Esophagus muscularis mucosa (tissue), 3 donors: ENCODE data around the gene FGD2.

Source experiments
- POLR2A ChIP-seq: fragments of 450-650 bp; IDR thresholded peaks from one replicate; pipeline ENCODE4 v1.6.1; 2017; ENCODE audit warnings: antibody characterized with exemption, moderate library complexity, mild to moderate bottlenecking, low read depth
- POLR2AphosphoS5 ChIP-seq, 2 donors: sonication (generic); formaldehyde crosslinking; IDR thresholded peaks; one replicate each; pipeline ENCODE4 v1.6.1; 2017; ENCODE audit warnings: antibody characterized with exemption in 2 of 2
- TF ChIP-seq, protein P1 (sequence below), 3 experiments: fragments of 200-600 bp in 2 of 3; fragments of 450-650 bp in 1 of 3; sonication (generic) in 2 of 3; IDR thresholded peaks; one replicate each; pipeline ENCODE4 v1.5.1; 2017 to 2019; ENCODE audit warnings: antibody characterized with exemption in 3 of 3, mild to moderate bottlenecking in 2 of 3, moderate library complexity in 1 of 3

GRCh38 chr6:37024656-37025337 is 19.3 kb downstream of the FGD2 start:
- TF ChIP-seq, protein P1, sequence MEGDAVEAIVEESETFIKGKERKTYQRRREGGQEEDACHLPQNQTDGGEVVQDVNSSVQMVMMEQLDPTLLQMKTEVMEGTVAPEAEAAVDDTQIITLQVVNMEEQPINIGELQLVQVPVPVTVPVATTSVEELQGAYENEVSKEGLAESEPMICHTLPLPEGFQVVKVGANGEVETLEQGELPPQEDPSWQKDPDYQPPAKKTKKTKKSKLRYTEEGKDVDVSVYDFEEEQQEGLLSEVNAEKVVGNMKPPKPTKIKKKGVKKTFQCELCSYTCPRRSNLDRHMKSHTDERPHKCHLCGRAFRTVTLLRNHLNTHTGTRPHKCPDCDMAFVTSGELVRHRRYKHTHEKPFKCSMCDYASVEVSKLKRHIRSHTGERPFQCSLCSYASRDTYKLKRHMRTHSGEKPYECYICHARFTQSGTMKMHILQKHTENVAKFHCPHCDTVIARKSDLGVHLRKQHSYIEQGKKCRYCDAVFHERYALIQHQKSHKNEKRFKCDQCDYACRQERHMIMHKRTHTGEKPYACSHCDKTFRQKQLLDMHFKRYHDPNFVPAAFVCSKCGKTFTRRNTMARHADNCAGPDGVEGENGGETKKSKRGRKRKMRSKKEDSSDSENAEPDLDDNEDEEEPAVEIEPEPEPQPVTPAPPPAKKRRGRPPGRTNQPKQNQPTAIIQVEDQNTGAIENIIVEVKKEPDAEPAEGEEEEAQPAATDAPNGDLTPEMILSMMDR (IDR thresholded peaks at IDR 0.05): no peak
- TF ChIP-seq POLR2A (no peak), POLR2AphosphoS5 (IDR thresholded peaks at IDR 0.05) (no peak)
